Fibroblast of the conjunctiva (primary cell): ENCODE results near the gene SULT1A1.
"Not testable (repeated sequence)": the region's sequence is repeated elsewhere in the genome, so short reads cannot be mapped to it uniquely, and the experiment has no call there.

ENCODE experiments used
- DNase-seq: peaks from one replicate; pipeline ENCODE4 v3.0.0-alpha.2; 2010; ENCODE audit warnings: low read depth

SULT1A1 gene

DNA sequence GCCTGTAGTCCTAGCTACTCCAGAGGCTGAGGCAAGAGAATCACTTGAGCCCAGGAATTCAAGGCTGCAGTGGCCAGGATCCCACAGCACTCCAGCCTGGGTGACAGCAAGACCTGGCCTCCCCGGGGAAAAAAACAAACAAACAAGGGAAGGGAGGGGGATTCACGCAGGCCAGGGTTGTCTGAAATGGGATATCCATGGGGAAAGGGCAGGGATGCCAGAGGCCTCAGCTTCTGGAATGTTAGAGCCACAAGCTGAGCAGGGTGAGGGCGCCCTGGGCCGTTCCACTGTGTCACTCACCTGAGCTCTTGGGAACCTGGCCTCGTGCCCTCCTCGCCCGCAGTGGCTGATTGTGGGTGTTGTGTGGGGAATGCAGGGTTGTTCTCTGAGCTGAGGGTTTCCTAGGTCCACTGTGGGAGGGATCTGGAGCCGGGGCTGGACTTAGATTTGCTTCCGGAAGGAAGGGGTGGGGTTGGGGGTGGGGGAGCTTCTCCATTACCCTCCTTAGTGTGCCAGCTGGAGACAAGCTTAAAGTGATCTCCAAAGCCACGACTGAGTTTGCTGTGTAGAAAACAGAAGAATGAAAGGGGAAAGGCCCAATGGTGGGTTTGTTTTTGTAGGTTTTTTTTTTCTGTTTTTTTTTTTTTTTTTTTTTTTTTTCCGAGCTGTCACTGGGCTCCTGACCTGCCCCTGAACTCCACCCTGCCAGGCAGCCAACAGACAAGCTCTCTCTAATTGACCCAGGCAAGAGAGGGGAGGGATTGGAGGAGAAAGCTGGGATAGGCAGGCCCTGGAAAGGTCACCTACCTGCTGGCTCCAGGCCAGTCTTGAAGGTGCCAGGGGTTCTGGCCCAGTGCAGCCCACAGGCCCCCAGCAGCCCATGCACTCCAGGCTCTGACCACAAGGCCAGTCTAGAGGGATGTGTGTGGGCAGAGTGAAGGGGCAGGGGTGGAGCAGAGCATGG is at the start of gene SULT1A1:
Gene SULT1A1, minus strand, starts transcription at position 414 of the 964 bp plus-strand sequence. CDS start 1,189 bp downstream, outside the sequence.
- no peak for DNase-seq

DNA sequence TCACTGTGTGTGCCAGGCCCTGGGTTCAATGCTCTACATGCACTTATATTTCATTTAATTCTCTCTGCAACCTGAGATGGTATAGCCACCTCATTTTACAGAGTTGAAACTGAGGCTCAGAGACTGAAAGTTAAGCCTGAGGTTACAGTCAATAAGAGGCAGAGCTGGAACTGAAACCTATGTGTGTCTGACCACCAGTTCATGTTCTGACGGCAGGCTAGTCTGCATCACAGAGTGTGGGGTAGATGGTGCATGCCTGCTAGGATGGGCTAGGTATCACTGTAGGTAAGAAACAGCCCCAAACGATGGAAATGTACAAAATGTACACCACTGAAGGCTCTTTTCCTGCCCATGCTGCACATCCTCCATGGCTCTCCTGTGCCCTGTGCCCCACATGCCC is 30.1 kb upstream of the SULT1A1 start:
- not testable (repeated sequence) for DNase-seq

DNA sequence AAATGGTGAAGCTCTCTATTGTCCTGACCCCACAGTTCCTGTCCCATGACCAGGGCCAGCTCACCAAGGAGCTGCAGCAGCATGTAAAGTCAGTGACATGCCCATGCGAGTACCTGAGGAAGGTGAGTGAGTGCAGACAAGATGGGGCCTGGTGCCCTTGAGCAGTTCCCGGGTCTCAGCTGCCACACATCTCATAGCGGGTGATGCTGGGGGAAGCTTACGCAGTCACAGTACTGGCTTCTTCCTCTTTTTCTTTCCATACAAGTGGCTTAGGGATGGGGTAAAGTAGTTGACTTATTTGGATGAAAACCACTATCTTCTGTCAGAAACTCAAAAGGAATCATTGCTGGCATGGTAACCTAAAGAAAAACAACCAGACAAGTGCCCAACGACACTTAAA is 28.5 kb upstream of the SULT1A1 start:
- not testable (repeated sequence) for DNase-seq

DNA sequence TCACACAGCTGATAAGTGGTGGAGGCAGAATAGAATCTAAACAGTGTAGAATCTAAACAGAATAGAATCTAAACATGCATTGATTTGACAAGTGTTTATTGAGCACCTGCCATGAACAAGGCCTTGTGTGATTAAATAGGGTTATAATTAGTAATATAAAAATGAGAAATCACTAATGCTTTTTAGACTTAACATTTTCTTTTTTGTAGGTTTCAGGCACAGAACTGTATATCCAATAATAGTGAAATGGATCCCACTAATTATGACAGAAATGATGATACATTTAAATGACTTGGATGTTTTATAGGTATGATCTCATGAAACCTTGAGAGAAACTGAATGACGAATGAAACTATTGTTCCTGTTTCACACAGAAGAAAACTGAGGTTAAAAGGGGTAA is 27.9 kb upstream of the SULT1A1 start, which contains the start of gene NPIPB8:
Gene NPIPB8, plus strand, starts transcription at position 301 of the 400 bp plus-strand sequence. CDS start 296 bp downstream, outside the sequence.
- DNase-seq = not testable (repeated sequence)

DNA sequence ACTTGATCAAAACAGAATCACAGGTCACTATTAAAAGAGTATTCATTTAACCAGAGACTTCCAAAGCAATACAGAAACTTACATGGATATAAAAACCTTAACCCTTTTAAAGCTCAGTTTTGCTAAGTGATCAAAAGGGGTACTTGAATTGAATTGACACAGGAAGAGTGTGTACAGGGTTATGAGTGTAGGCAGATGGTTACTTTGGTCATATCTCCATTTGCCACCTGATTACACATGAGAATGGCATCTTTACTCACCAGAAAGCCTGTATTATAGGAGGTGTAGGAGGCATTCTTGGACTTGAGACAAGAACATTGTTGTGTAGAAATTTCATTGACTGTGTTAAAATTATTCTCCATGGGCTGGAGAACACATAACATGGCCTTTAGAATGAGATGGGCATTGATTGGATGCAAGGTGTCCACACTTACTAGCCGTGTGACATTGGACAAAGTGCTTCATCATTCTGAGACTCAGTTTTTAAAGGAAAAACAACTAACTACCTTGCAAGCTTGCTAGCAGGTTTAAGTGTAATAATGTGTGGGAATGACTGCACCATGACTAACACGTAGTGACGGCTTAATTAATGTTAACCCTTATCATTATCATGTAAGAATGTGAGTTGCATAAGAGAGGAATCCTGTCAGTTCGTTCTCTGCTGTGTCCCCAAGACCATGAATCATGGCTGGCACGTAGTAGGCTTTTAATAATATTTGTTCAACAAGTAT is 26.4 kb upstream of the SULT1A1 start:
- DNase-seq = peak; percentile 1

DNA sequence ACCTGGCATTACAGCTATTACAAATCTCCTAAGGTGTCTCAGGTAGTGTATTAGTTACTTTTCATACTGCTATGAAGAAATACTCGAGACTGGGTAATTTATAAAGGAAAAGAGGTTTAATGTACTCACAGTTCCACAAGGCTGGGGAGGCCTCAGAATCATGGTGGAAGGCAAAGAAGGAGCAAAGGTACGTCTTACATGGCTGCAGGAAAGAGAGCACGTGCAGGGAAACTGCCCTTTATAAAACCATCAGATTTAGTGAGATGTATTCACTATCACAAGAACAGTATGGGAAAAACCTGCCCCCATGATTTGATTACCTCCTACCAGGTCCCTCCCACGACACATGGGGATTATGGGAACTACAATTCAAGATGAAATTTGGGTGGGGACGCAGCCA is 21.1 kb upstream of the SULT1A1 start:
- not testable (repeated sequence) for DNase-seq

DNA sequence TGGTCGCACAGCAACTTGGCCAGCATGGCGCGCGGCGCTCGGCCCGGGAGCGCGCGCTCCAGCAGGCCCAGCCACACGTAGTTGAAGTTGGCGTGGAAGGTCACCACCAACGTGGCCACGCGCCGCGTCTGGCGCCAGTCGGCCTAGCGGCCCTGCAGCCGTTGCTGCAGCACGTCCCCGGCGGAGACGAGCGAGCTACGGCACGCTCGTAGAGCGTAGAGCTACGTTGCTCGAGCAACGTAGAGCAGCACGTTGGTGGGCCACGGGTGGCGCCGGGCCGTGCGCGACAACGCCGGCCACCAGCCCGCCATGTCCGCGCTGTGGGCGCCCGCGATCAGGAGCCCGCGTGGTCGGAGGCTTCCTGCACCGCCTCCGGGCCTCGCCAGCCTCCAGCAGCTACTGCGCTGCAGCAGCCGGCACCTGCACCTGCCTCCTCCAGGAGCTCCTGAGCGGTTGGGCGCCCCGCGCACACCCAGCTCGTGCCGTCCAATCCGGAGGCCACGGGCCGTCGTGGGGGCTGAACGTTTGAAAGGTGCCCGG is 13.4 kb upstream of the SULT1A1 start:
- DNase-seq = no peak

DNA sequence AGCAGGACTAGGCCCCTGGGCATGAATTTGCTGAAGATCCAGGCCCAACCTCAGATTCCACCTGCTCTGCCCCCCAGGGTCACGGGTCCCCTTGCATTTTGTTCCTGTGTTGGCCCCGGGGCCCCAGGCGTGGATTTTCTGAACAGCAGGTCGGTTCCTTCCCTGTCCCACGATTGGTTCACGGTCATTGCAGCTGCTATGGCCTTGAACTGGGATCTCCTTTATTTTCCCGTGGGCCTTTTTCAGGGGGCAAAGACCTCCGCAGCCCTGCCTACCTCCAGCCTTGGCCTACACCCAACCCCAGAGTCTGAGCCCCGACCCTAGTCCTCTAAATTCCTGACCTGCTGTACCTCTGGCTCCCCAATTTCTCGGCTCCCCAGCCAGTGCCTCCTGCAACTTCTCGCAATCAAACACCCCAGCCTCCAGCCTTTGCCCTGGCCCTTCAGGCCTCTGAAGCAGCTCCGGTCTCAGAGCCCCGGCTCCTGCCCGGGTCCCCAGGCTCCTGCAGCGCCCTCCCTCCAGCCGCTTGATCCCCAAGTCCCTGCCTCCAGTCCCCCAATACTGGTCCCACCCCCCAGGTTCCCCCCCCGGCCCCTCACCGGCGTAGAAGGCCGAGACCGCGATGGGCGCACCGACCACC is 12.8 kb upstream of the SULT1A1 start:
- not testable (repeated sequence) for DNase-seq

DNA sequence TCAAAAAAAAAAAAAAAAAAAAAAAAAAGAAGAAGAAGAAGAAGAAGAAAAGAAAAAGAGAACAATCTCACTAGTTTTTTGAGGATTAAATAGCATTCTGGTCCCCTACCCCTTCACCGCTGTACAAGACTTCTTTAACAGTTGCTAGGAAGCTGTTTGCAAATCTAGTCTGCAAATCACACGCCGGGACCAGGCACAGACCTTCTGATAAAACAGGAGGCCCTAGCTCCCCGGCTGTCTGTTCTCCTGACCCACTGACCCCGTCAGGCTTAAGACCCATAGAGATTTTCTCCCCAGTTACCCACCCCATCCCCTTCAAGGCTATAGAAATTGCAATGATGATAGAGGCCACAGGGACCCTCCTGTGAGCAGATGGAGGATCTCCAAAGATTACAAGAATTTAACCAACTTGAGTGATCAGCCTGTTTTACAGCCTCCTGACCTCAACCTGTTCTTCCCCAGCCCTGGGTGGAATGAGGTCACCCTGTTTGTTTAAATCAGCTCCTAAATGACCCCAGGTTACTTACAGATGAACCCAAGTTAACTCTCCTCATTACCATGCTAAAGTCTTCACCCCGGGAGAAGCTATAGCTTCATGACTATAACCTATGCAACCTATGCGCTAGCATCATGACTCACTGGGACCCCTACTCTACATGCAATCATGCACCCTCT is 11.8 kb upstream of the SULT1A1 start:
- no peak for DNase-seq

DNA sequence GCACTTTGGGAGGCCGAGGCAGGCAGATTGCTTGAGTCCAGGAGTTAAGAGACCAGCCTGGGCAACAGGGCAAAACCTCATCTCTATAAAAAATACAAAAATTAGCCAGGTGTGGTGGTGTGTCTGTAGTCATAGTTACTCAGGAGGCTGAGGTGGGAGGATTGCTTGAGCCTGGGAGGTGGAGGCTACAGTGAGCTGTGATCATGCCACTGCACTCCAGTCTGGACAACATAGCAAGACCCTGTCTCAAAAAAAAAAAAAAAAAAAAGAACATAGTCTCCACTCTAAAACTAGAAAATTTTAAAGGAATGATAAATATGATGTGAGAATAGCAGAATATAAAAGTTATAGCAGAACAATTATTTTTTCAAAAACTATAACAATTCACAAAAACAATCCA is 10.5 kb upstream of the SULT1A1 start:
- not testable (repeated sequence) for DNase-seq

DNA sequence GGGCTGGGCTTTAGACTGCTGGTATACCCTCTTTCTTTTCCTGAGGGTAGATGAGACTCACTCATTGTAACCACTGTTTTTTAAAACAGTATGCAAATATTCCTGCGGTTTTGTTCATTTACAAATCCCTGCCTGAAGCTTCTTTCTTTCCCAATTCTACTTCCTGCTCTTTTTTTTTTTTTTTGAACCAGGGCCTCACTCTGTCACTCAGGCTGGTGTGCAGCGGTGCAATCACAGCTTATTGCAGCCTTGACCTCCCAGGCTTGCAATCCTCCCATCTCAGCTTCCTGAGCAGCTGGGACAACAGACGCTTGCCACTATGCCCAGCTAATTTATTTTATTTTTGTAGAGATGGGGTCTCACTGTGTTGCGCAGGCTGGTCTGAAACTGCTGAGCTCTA is 8.0 kb upstream of the SULT1A1 start:
- no peak for DNase-seq

DNA sequence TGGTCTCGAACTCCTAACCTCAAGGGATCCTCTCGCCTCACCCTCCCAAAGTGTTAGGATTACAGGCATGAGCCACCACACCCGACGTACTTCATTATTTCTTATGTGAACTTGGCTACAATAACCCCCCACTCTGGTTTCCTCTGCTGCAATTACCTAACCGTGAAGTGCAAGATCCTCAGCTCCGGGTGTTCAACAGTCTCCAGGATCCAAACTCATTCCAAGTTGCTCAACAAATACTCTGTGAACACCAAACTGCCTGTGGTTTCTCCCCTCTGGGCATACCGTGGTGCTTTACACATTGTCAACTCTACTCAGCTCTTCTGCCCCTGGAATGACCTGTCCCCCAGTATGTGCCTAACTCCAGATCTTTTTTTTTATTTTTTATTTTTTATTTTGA is 6.8 kb upstream of the SULT1A1 start:
- DNase-seq = no peak

DNA sequence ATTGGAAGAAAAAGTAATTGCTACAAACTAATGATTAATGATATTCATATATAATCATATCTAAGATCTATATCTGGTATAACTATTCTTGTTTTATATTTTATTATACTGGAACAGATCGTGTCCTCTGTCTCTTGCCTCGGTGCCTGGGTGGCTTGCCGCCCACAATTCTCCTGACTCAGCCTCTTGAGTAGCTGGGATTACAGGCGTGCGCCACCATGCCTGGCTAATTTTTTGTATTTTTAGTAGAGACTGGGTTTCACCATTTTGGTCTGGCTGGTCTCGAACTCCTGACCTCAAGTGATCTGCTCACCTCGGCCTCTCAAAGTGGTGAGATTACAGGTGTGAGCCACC is 6.4 kb upstream of the SULT1A1 start:
- not testable (repeated sequence) for DNase-seq

DNA sequence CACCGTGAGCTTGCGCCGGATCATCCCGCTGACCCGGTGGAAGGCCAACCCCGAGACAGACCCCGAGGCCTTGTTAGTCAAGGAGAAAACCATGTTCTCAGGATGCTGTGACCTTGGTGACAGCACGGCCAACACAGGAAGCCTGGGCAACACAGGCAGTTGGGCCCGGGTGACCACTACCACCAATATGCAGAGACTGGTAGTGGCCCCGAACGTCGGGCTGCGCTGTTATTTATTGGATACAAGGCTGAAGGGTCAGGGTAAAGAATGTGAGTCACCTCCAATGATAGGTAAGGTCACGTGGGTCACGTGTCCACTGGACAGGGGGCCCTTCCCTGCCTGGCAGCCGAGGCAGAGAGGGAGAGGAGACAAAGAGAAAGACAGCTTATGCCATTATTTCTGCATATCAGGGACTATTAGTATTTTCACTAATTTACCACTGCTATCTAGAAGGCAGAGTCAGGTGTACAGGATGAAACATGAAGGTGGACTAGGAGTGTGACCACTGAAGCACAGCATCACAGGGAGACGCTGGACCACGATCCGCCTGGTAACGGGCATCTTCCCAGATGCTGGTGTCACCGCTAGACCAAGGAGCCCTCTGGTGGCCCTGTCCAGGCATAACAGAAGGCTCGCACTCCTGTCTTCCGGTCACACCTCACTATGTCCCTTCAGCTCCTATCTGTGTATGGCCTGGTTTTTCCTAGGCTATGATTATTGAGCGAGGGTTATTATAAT is 5.8 kb upstream of the SULT1A1 start:
- DNase-seq = peak; percentile 17

DNA sequence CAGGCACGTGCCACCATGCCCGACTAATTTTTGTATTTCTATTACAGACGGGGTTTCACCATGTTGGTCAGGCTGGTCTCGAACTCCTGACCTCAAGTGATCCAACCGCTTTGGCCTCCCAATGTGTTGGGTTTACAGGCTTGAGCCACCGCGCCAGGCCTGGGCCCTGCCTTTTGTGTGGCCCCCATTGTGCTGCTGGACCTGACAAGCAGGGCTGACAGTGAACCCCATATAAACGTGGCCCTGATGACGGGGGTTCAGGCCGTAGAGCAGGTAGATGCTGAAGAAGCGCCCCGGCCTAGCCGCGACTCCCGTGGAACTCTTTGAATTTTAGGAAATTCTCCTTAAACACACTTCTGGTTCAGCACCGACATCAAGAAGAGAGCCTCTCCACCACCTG is 4.7 kb upstream of the SULT1A1 start:
- not testable (repeated sequence) for DNase-seq

DNA sequence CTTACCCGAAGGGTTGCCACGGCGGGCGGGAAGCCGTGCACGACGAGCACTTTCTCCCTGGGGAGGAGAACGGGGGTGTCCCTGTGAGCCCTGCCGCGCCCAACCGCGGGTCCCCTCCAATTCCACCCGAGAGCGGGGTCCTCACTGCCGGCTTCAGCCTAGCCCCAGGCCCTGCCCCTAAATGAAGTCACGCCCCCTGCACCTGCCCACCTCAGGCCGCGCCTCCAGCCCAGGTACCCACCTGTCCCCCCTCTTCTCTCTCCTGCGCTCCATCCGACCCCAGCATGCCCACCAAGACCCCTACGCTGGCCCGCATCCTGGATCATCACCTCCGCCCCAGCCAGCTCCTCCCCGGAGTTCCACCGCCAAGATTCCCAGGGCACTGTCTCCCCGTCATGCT is 4.1 kb upstream of the SULT1A1 start:
- DNase-seq = not testable (repeated sequence)

DNA sequence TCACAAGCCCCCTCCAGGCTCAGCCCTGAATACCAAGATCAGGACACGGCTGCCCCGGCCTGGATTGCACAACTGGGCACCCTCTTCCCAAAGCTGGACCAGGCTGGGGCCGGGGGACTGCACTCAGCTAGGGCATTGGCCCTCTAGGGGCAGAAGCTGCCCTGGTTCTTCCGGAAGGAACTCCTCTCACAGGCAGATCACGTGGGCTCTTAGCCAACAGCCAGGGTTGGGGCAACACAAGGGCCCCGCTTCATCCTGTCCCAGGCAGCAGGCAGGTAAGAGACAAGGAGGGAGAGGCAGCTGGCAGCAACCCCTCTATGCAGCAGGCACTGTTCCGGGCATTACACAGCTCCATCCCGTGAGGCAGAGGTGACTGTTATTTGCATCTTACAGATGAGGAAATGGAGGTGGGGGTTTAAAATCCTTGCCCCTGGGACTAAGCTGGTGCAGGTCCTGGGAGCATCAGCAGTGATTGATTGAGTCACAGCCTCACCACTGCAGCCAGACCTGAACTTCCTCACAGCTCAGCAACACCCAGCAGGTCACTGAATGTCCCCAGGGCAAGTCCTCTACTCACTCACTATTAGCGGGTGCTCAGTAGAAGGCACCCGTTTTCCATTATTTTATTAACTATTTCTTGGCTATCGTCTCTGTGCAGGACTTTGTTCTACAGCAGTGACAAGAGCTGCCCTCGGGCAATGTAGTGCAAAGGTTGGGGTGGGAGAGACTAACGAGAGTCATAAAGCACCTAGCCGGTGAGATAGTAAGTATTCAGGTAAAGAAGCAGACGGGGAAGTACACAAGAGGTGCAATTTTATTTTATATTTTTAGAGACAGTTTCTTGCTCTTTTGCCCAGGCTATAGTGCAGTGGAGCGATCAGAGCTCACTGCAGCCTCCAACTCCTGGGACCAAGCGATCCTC is 2.8 kb upstream of the SULT1A1 start:
- DNase-seq = not testable (repeated sequence)

DNA sequence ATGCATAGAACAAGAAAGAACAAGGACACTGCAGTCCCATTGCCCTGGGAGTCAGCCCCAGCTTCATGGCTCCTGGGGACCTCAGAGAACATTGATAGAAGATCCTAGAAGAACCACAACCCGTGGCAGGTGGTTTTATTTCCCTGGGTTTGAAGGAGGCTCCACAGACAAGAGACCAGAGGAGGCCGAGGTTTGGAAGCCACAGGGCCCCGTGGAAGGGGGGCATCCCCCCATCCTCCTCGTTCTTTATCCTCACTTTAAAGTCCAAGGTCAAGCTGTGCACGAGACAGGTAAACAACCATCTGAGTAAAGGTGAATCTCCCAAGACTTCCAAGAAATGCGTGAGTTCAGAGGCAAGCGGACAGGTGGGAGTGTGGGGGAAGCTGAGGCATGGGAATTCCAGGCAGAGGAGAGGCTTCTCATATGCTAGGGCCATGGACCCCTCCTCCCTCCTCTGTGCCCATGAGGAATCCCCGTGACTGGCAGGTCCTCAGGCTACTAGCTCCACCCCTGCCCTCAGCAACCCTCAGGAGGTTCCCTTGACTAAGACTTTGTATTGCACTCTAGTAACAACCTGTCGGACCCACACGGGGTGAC is 849 bp upstream of the SULT1A1 start:
- no peak for DNase-seq

DNA sequence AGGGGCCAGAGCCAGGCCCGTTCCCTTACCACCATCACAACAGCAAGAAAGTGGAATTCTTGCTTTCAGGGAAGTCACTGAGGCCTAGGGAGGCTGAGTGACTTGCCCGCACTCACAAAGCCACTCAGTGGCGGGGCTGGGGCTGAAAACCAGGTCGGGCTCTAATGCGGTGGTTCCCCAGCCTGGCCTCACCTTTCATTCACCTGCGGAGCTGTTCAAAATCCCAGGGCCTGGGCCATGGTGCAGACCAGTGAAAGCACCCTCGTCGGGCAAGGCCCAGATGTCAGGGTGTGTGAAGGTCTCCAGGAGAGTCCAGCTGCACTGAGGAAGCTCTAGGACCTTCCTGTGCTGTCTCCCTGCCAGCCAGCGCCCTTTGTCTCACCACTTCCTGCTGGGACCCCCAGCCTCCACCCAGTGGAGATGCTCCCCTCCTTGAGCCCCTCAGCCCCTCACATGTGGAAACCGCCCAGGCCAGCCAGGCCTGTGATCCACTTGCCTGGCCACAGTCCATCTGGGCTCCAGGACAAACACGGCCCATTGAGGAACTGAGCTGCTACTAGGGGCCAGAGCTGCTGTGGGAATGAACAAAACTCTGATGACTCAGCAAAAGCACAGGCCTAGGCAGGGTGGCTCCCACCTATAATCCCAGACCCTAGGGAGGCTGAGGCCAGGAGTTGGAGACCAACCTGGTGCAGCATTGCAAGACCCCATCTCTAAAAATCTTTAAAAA is 812 bp downstream of the SULT1A1 start:
- not testable (repeated sequence) for DNase-seq
